ENCODE results near the gene DMWD.

DMWD gene

GRCh38 chr19:45769821-45770191, 22.8 kb downstream of the DMWD start:
- no peak for ATAC-seq
- TF ChIP-seq SNAI2 (CRISPR knock-in tag; IDR thresholded peaks at IDR 0.05) (no peak), POU6F1 (CRISPR knock-in tag; IDR thresholded peaks at IDR 0.05; ENCODE audit: borderline replicate concordance, low read depth) (no peak), ZNF565 (CRISPR knock-in tag; conservative IDR thresholded peaks at IDR 0.05; ENCODE audit: low read depth) (no peak), OSR1 (CRISPR knock-in tag; IDR thresholded peaks at IDR 0.05) (no peak), CSDC2 (CRISPR knock-in tag; IDR thresholded peaks at IDR 0.05) (no peak), ZNF70 (CRISPR knock-in tag; IDR thresholded peaks at IDR 0.05) (no peak), PPARA (CRISPR knock-in tag; IDR thresholded peaks at IDR 0.05; ENCODE audit: borderline replicate concordance) (no peak), ISL1 (CRISPR knock-in tag; IDR thresholded peaks at IDR 0.05) (no peak)
- TF ChIP-seq, protein P1, sequence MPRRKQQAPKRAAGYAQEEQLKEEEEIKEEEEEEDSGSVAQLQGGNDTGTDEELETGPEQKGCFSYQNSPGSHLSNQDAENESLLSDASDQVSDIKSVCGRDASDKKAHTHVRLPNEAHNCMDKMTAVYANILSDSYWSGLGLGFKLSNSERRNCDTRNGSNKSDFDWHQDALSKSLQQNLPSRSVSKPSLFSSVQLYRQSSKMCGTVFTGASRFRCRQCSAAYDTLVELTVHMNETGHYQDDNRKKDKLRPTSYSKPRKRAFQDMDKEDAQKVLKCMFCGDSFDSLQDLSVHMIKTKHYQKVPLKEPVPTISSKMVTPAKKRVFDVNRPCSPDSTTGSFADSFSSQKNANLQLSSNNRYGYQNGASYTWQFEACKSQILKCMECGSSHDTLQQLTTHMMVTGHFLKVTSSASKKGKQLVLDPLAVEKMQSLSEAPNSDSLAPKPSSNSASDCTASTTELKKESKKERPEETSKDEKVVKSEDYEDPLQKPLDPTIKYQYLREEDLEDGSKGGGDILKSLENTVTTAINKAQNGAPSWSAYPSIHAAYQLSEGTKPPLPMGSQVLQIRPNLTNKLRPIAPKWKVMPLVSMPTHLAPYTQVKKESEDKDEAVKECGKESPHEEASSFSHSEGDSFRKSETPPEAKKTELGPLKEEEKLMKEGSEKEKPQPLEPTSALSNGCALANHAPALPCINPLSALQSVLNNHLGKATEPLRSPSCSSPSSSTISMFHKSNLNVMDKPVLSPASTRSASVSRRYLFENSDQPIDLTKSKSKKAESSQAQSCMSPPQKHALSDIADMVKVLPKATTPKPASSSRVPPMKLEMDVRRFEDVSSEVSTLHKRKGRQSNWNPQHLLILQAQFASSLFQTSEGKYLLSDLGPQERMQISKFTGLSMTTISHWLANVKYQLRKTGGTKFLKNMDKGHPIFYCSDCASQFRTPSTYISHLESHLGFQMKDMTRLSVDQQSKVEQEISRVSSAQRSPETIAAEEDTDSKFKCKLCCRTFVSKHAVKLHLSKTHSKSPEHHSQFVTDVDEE (CRISPR knock-in tag; IDR thresholded peaks at IDR 0.05) = no peak

GRCh38 chr19:45768984-45769782, 23.5 kb downstream of the DMWD start, which contains the start of gene SIX5:
TSS of gene SIX5 (minus strand) at chr19:45769252. CDS start at chr19:45768844, 408 bp downstream.
- peak; percentile 70 for ATAC-seq
- TF ChIP-seq GLIS3 (CRISPR knock-in tag; IDR thresholded peaks at IDR 0.05) (0 out of 2 replicates have a peak, but pooled peaks have one; percentile 7), TCF4 (CRISPR knock-in tag; IDR thresholded peaks at IDR 0.05; ENCODE audit: borderline replicate concordance) (peak; percentile 29; the same call in 1 of the 2 replicates), PATZ1 (CRISPR knock-in tag; IDR thresholded peaks at IDR 0.05; ENCODE audit: borderline replicate concordance) (peak; percentile 91), RARB (CRISPR knock-in tag; IDR thresholded peaks at IDR 0.05) (no peak), TOX (CRISPR knock-in tag; IDR thresholded peaks at IDR 0.05; ENCODE audit: borderline replicate concordance) (peak; percentile 57; the same call in 1 of the 2 replicates), ZC3H10 (CRISPR knock-in tag; IDR thresholded peaks at IDR 0.05) (0 out of 2 replicates have a peak, but pooled peaks have one; percentile 14), ZNF70 (CRISPR knock-in tag; IDR thresholded peaks at IDR 0.05) (no peak)
- TF ChIP-seq, protein P1 (CRISPR knock-in tag; IDR thresholded peaks at IDR 0.05) = no peak

GRCh38 chr19:45768655-45768983, 24.0 kb downstream of the DMWD start:
- no peak for ATAC-seq
- TF ChIP-seq CREB5 (CRISPR knock-in tag; IDR thresholded peaks at IDR 0.05; ENCODE audit: low read depth) = no peak
- no peak for TF ChIP-seq ZNF8 (CRISPR knock-in tag; IDR thresholded peaks at IDR 0.05)
- no peak for TF ChIP-seq ESRRG (CRISPR knock-in tag; IDR thresholded peaks at IDR 0.05)
- no peak for TF ChIP-seq ZNF565 (CRISPR knock-in tag; conservative IDR thresholded peaks at IDR 0.05; ENCODE audit: low read depth)
- TF ChIP-seq, protein P2, sequence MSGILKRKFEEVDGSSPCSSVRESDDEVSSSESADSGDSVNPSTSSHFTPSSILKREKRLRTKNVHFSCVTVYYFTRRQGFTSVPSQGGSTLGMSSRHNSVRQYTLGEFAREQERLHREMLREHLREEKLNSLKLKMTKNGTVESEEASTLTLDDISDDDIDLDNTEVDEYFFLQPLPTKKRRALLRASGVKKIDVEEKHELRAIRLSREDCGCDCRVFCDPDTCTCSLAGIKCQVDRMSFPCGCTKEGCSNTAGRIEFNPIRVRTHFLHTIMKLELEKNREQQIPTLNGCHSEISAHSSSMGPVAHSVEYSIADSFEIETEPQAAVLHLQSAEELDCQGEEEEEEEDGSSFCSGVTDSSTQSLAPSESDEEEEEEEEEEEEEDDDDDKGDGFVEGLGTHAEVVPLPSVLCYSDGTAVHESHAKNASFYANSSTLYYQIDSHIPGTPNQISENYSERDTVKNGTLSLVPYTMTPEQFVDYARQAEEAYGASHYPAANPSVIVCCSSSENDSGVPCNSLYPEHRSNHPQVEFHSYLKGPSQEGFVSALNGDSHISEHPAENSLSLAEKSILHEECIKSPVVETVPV (CRISPR knock-in tag; IDR thresholded peaks at IDR 0.05) = no peak
- TF ChIP-seq ISL1 (CRISPR knock-in tag; IDR thresholded peaks at IDR 0.05) = no peak
- TF ChIP-seq SNAI2 (CRISPR knock-in tag; IDR thresholded peaks at IDR 0.05) = no peak
- no peak for TF ChIP-seq TCF4 (CRISPR knock-in tag; IDR thresholded peaks at IDR 0.05; ENCODE audit: borderline replicate concordance)
- no peak for TF ChIP-seq ARNTL (CRISPR knock-in tag; IDR thresholded peaks at IDR 0.05; ENCODE audit: borderline replicate concordance, low read depth)
- TF ChIP-seq TOX (CRISPR knock-in tag; IDR thresholded peaks at IDR 0.05; ENCODE audit: borderline replicate concordance) = no peak
- no peak for TF ChIP-seq POU6F1 (CRISPR knock-in tag; IDR thresholded peaks at IDR 0.05; ENCODE audit: borderline replicate concordance, low read depth)
- no peak for TF ChIP-seq OSR1 (CRISPR knock-in tag; IDR thresholded peaks at IDR 0.05)
- TF ChIP-seq GLIS3 (CRISPR knock-in tag; IDR thresholded peaks at IDR 0.05) = no peak
- no peak for TF ChIP-seq RARB (CRISPR knock-in tag; IDR thresholded peaks at IDR 0.05)
- TF ChIP-seq ZNF70 (CRISPR knock-in tag; IDR thresholded peaks at IDR 0.05) = no peak
- TF ChIP-seq CSDC2 (CRISPR knock-in tag; IDR thresholded peaks at IDR 0.05) = no peak

Data from SK-N-SH treated with all-trans-retinoic acid at 6 μM for 48 hours (cell line).